Measurements from ENCODE around the gene TSPOAP1.

Gene TSPOAP1

DNA sequence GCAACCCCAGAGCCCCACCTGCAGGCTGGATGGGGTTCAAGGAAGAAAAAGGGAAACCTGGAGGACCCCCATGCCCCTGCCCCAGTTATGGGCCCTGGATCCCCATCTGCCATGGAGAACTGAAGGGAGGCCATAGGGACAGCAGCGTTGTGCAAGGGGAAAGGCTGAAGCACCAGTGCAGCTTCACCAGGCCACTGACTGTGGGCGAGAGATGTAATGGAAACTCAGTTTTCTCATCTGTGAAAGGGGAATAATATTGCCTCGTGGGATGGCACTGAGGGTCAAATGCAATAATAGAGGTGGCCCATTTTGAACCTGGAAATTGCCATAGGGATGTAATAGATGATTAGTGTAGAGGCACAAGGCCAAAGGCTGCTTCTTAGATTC is 9.9 kb upstream of the TSPOAP1 start:
- H3K27ac ChIP-seq = no peak overlapping the region
- TF ChIP-seq, protein P1, sequence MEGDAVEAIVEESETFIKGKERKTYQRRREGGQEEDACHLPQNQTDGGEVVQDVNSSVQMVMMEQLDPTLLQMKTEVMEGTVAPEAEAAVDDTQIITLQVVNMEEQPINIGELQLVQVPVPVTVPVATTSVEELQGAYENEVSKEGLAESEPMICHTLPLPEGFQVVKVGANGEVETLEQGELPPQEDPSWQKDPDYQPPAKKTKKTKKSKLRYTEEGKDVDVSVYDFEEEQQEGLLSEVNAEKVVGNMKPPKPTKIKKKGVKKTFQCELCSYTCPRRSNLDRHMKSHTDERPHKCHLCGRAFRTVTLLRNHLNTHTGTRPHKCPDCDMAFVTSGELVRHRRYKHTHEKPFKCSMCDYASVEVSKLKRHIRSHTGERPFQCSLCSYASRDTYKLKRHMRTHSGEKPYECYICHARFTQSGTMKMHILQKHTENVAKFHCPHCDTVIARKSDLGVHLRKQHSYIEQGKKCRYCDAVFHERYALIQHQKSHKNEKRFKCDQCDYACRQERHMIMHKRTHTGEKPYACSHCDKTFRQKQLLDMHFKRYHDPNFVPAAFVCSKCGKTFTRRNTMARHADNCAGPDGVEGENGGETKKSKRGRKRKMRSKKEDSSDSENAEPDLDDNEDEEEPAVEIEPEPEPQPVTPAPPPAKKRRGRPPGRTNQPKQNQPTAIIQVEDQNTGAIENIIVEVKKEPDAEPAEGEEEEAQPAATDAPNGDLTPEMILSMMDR (conservative IDR thresholded peaks at IDR 0.05) = no peak

DNA sequence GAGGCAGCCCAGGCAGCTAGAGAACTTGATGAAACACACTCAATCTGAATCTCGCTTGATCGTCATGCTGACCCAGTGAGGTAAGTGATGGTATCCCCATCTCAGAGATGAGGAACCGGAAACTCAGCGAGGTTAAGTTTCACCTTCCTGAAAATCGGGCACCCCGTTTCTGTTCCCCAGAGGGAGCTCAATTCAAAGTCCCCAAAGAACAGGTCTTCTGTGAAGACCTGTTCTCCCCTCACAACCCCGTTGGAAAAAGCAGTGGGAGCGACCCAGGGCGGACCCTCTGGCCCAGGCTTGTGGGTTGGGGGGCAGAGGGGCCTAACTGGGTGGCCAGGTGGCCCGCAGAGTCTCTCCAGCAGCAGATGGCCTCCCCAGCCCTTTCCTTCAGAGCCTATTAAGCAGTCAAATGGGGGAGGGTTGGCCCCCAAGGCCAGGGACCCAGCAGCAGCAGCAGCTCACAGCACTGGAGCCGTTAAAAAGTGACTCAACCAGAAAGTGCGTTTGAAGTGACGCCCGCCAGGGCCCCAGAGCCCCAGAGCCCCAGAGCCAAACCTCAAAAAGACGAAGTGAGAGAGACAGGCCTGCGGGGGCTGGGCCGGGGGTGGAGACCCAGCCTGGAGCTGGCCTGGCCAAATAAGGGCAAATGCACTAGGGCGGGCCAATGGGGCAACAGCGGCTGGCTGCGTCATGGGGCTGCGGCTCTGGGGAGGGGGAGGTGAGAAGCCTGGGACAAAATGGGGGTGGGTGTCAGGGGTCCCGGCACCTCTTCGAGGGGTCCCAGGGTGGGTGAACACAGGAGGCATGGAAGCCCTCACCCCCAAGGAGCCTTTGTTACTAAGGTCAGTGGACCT is 9.2 kb upstream of the TSPOAP1 start:
- H3K27ac ChIP-seq = no peak overlapping the region
- TF ChIP-seq ZFX (IDR thresholded peaks at IDR 0.05) = no peak
- TF ChIP-seq, protein P1 (conservative IDR thresholded peaks at IDR 0.05) = no peak

DNA sequence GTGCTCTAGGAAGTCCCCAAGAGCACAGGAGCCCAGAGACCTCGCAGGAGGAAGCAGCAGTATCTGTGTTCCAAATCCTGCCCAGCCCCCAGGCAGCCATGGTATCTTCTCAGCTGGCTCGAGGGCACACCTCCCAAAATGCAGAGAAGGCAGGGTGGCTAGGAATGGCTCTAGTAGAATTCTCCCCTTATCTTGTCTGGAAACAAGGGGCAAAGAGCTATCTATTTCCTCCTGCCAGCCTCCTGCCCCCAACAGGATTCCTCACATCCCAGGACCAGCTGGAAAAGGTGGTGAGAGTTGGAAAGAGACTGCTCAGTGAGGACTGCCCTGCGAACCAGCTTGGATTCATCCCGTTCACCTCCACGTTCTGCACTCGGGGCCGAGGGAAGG is 8.6 kb upstream of the TSPOAP1 start:
- TF ChIP-seq, protein P1 (conservative IDR thresholded peaks at IDR 0.05) = no peak
- no peak for TF ChIP-seq ZFX (IDR thresholded peaks at IDR 0.05)
- no peak overlapping the region for H3K27ac ChIP-seq

DNA sequence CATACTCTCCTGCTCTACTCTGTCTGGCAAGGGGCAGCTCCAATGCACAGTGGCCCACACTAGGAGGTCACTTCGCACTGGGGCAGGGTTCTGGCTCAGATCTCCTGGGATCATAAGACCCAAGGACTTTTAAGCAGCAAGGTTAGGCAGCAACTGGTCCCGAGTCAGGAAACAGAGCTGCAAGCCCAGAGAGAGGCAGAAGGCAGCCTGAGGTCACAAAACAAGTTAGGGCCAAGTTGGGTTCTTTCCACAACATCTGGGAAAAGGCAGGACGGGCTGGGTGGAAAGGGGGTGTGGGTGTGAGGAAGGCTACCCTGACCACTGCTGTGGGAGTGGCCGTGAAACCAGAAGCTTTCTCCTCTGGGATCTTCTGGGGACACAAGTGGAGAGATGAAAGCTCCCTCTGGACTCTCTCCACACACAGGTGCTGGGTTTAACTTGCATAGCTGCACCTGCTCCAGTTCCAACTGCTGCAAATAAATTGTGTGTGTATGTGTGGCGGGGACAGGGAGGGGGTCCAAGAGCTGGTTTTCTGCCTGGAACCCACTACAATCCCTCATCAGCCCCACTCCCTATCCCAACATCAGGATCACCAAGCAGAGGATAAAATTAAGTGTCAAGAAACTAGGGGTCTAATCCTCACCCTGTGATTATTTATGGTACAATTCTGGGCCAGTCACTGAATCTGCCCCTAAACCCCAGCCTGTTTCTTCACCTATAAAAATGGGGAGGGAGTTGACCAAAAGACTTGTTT is 8.0 kb upstream of the TSPOAP1 start:
- TF ChIP-seq ZFX (IDR thresholded peaks at IDR 0.05) = no peak
- TF ChIP-seq, protein P1 (conservative IDR thresholded peaks at IDR 0.05) = no peak
- H3K27ac ChIP-seq = no peak overlapping the region; the same call in 1 of the 2 replicates

DNA sequence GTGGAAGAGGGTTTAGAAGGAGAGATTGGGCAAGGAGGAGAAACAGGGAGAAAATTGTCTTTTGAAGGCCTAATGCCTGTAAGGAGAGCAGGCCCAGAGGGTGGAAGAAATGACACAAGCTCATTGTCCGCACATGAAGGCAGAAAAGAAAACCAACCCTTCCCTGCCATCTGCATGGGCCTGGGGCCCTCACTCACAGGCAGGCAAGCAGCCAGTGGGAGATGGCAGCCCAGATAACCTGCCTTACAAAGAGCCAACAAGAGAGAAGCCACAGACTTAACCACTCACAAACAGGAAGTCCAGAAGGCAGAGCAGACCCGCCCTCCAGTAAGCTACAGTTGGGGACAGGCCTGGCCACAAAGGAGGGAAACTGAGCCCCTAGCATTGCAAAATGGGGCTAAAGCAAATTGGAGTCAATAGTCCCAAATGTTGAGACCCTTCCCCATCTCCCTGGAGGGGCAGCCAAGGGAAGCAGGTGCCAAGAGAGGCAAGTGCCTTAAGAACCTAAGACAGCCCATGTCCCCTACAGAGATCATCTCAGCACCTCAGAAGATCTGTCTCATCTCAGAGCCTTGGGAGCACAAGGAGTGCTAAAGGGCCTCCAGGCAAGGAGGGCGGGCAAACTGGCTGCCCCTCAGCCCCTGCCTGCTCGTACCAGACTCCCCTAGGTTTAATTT is 7.3 kb upstream of the TSPOAP1 start:
- TF ChIP-seq, protein P1 (conservative IDR thresholded peaks at IDR 0.05) = no peak
- TF ChIP-seq ZFX (IDR thresholded peaks at IDR 0.05) = no peak
- H3K27ac ChIP-seq = no peak overlapping the region; the same call in 1 of the 2 replicates

DNA sequence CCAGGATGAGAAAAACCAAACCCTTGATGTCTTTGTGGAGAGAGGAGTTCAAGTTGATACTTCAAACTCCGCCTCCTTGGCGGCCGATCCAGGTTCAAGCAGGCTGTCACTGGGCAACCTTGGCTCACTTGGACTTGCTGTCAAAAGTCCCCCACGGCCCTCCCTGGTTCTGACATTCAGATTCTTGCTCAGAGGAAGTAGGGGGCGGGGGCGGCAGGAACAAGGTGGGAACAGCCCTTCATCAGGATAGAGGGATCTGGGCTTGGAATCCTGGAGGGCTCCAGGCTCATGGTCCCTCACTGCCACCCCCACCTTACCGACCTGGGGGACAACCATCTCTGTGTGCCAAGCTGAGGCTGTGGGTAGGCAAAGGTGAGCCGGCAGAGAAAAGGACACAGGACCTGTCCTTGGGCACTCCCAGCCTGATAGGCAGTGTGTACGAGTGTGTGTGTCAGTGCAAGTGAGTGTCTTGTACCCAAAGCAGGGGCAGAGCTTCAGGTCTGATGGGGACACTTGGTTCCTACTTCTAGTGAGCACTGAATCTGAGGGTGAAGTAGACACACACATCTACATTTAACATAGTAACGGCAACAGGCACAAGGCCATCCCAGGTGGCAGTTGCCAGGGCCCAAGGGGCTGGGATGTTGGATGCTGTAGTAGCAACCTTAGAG is 6.6 kb upstream of the TSPOAP1 start:
- no peak overlapping the region for H3K27ac ChIP-seq
- TF ChIP-seq, protein P1 (conservative IDR thresholded peaks at IDR 0.05) = no peak
- TF ChIP-seq ZFX (IDR thresholded peaks at IDR 0.05) = no peak
